Lung (tissue), 12 donors: ENCODE results near the gene TRIM41. TPM values are rescaled to one million over a fixed set of nuclear protein-coding genes. Genes with fewer than 3 reads are reported as not detected.
"Not testable (repeated sequence)": the region's sequence is repeated elsewhere in the genome, so short reads cannot be mapped to it uniquely, and the experiment has no call there.

Experiments used
- ATAC-seq: fragments of 200-7000 bp; cut with Tn5 transposase; one replicate; pipeline ENCODE4 v1.9.1; 2020; ENCODE audit warnings: moderate number of reproducible peaks; ENCODE audit not compliant: insufficient read depth, low FRiP score
- DNase-seq, 3 donors: peaks; one replicate each; pipeline ENCODE4 v3.0.0-alpha.2; 2013 to 2017
- H3K27ac ChIP-seq, 2 donors: one replicate each; pipeline ENCODE4 v1.5.1; 2013; ENCODE audit warnings: mild to moderate bottlenecking in 2 of 2, moderate library complexity in 2 of 2, control low read depth in 1 of 2, inconsistent platforms in 1 of 2, low read depth in 1 of 2, low read length in 1 of 2
- H3K27me3 ChIP-seq, 3 donors: one replicate each; pipeline ENCODE4 v1.5.1; 2013; ENCODE audit warnings: low read length in 2 of 3; ENCODE audit not compliant: control insufficient read depth in 3 of 3, insufficient read depth in 3 of 3
- H3K36me3 ChIP-seq, 4 donors: one replicate each; pipeline ENCODE4 v1.5.1; 2013; ENCODE audit warnings: low read length in 4 of 4, mild to moderate bottlenecking in 1 of 4, moderate library complexity in 1 of 4; ENCODE audit not compliant: control insufficient read depth in 4 of 4, insufficient read depth in 4 of 4
- H3K4me1 ChIP-seq, 5 donors: one replicate each; pipeline ENCODE4 v1.5.1; 2013; ENCODE audit warnings: low read length in 5 of 5, mild to moderate bottlenecking in 2 of 5, moderate library complexity in 1 of 5; ENCODE audit not compliant: control insufficient read depth in 5 of 5, insufficient read depth in 5 of 5
- H3K4me3 ChIP-seq: one replicate; pipeline ENCODE4 v1.5.1; 2013; ENCODE audit warnings: mild to moderate bottlenecking, control low read depth, moderate library complexity
- H3K9ac ChIP-seq, 2 donors: one replicate each; pipeline ENCODE4 v1.5.1; 2013; ENCODE audit warnings: low read length in 2 of 2, control low read depth in 1 of 2; ENCODE audit not compliant: insufficient read depth in 1 of 2
- H3K9me3 ChIP-seq, 4 donors: one replicate each; pipeline ENCODE4 v1.5.1; 2013; ENCODE audit warnings: low read length in 3 of 4, mild to moderate bottlenecking in 1 of 4, moderate library complexity in 1 of 4; ENCODE audit not compliant: control insufficient read depth in 4 of 4, insufficient read depth in 3 of 4
- CTCF ChIP-seq: IDR thresholded peaks from 2 replicates; pipeline ENCODE4 v1.5.1; 2012; ENCODE audit warnings: mild to moderate bottlenecking; ENCODE audit errors: control extremely low read depth, extremely low read depth
- WGBS, 2 donors: extraction: QIAGEN DNeasy Blood & Tissue Kit; methylation state at CpG; one replicate each; pipeline ENCODE4 v1.1.7; 2013; 5-methylcytosine and 5-hydroxymethylcytosine counted together
- polyA plus RNA-seq, 2 donors: library from polyadenylated mRNA; stranded (reverse); fragments of 200-250 nt; gene quantifications; one replicate each; pipeline ENCODE4 v1.2.1, GENCODE V29; 2013
- total RNA-seq, 2 donors: library from RNA; depleted of rRNA in 1 of 2; stranded (reverse); fragments of >200 nt in 1 of 2; gene quantifications; one replicate each; pipeline ENCODE4 v1.2.1, GENCODE V29; 2014 to 2021
- donor health status: control.
- donor health status: control.
- donor health status: Bipolar disorder and iron deficiency.
- donor health status: healthy.
- donor health status: DM: yes; HTN: yes; CAD: no.

The TRIM41 gene
- total and polyA plus RNA-seq, 4 donors = 13.1 to 38.6 (median 22.2) TPM

- no peaks in the 10 kb centered on the region for H3K4me1 ChIP-seq
- DNase-seq (no peak), ATAC-seq (no peak)
- H3K9ac ChIP-seq = no peak overlapping the region
- 92 to 95% methylated on average over 3 of the region's 3 CpGs for WGBS, 2 donors
- H3K36me3 ChIP-seq = no peaks in the 10 kb centered on the region
- H3K4me3 ChIP-seq = no peak overlapping the region
- peaks cover 0 to 2% (median 0%) of the 10 kb centered on the region in 4 donors for H3K9me3 ChIP-seq
- H3K27ac ChIP-seq = no peak overlapping the region
- no peak for TF ChIP-seq CTCF
- H3K27me3 ChIP-seq = no peaks in the 10 kb centered on the region
Measured at GRCh38 chr5:181271081-181271480, 48.0 kb downstream of the TRIM41 start.

GRCh38 chr5:181273433-181273744 is 50.3 kb downstream of the TRIM41 start:
- not testable (repeated sequence) for ATAC-seq, H3K36me3 ChIP-seq, H3K9me3 ChIP-seq, H3K9ac ChIP-seq, H3K27ac ChIP-seq, H3K4me3 ChIP-seq, H3K27me3 ChIP-seq, H3K4me1 ChIP-seq
- WGBS, 2 donors = 27 to 39% methylated on average over 27 to 28 of the region's 28 CpGs
- peak in 1 of 3 donors; percentile 11 for DNase-seq

GRCh38 chr5:181280251-181280762 is 57.2 kb downstream of the TRIM41 start:
- Histone ChIP-seq H3K4me1 (no peaks in the 10 kb centered on the region), H3K27ac (no peak overlapping the region), H3K4me3 (no peak overlapping the region), H3K27me3 (no peaks in the 10 kb centered on the region), H3K36me3 (no peaks in the 10 kb centered on the region), H3K9me3 (no peaks in the 10 kb centered on the region), H3K9ac (no peak overlapping the region)
- TF ChIP-seq CTCF = no peak
- DNase-seq (no peak), ATAC-seq (no peak)
- 90 to 93% methylated on average over 7 of the region's 7 CpGs for WGBS, 2 donors

- WGBS, 2 donors = 92 to 95% methylated on average over 38 to 40 of the region's 40 CpGs
- H3K4me3 ChIP-seq = no peak overlapping the region
- TF ChIP-seq CTCF = no peak
- no peak for ATAC-seq
- H3K27ac ChIP-seq = no peak overlapping the region
- H3K27me3 ChIP-seq = no peaks in the 10 kb centered on the region
- DNase-seq = no peak
- no peaks in the 10 kb centered on the region for H3K36me3 ChIP-seq
- no peaks in the 10 kb centered on the region for H3K9me3 ChIP-seq
- no peaks in the 10 kb centered on the region for H3K4me1 ChIP-seq
- no peak overlapping the region for H3K9ac ChIP-seq
Measured at GRCh38 chr5:181281077-181281983, 58.2 kb downstream of the TRIM41 start.
